ENCODE results near the gene TRAK2.

DNA sequence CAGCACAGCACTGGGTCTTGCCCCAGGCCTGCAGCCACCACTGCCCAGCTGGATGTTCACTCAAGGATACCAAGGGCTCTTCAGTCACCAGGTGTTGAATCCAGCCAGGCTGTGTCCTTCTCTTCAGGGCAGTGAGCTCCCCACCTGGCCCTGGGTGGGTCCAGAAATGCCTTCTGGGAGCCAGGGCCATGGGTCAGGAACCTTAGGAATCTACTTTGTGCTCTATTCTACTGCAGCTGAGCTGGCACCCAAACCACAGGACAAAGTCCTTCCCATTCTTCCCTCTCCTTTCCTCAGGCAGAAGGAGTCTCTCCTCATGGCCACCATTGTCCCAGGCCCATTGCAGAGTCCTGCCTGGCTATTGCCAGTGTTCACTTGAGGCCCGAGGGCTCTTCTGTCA, 13.3 kb upstream of the TRAK2 start:
- TF ChIP-seq CTCF (IDR thresholded peaks at IDR 0.05; ENCODE audit: poor library complexity): no peak
- TF ChIP-seq EZH2 (IDR thresholded peaks at IDR 0.05; ENCODE audit: borderline replicate concordance): no peak
- no peak for TF ChIP-seq EZH2phosphoT487 (IDR thresholded peaks at IDR 0.05; ENCODE audit: low read depth, severe bottlenecking, unreplicated experiment)

Data from hepatocyte (in vitro differentiated cells).